ENCODE results near the gene ADAMTS16. TPM values are rescaled to one million over a fixed set of nuclear protein-coding genes. Genes with fewer than 3 reads are reported as not detected.
A peak's percentile ranks its signal among the peaks of the same experiment; 100 is the strongest.

Gene ADAMTS16
- total and polyA plus RNA-seq, 2 experiments from 2014 or later: 2.8 to 15.4 TPM

DNA sequence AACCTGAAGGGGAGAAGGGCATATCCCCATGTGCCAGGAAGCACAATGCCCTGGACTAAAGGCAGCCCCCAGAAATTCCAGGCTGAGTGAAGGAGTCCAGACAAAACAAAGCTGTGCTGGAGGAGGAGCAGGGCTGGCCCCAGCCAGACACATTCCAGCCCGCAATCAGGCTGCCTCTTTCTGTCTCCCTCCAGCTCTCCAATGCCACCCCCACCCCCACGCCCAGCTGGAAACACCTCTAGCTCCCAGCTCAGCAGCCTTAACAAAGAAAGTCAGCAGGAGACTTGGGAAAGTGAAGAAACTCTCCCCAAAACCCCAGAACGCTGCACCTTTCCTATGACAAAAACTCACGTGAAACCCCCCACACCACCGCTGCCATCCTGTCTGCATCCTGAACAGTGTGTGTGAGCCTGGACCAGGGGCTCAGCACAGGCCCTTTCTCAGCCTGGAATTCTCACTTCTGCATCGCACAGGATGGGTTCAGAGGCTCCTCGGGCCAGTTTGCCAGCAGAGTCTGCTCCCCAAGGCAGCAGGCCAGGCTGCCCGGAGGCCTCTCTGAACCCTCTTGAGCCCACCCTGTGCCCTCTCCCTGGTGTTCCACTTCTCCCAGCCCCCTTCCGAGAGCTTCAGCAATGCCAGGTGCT lies 186.1 kb downstream of the ADAMTS16 start:
- peaks cover 5% of the 10 kb centered on the region for H3K9me2 ChIP-seq (ENCODE audit: insufficient read depth)
- H3K27me3 Mint-ChIP-seq (ENCODE audit: insufficient read depth, low read depth, poor library complexity): peaks cover 12% of the 10 kb centered on the region
- H3K27me3 ChIP-seq (ENCODE audit: insufficient read depth): no peaks in the 10 kb centered on the region
- H3K36me3 Mint-ChIP-seq (ENCODE audit: low read depth): peaks cover 10% of the 10 kb centered on the region; the same call in 2 of the 3 replicates
- H3K4me1 Mint-ChIP-seq: peaks cover 40% of the 10 kb centered on the region
- no peaks in the 10 kb centered on the region for H3K79me2 ChIP-seq (replicated peaks; ENCODE audit: insufficient read depth)
- H3K4me2 ChIP-seq: 0 out of 2 replicates have a peak overlapping the region, but pooled peaks have one; percentile 26
- no peaks in the 10 kb centered on the region for H3F3A ChIP-seq (replicated peaks; ENCODE audit: low read depth)
- H3K4me1 ChIP-seq (ENCODE audit: insufficient read depth): peaks cover 29% of the 10 kb centered on the region
- peak overlapping the region; percentile 41; the same call in 1 of the 2 replicates for H3K27ac Mint-ChIP-seq
- TF ChIP-seq, protein P1, sequence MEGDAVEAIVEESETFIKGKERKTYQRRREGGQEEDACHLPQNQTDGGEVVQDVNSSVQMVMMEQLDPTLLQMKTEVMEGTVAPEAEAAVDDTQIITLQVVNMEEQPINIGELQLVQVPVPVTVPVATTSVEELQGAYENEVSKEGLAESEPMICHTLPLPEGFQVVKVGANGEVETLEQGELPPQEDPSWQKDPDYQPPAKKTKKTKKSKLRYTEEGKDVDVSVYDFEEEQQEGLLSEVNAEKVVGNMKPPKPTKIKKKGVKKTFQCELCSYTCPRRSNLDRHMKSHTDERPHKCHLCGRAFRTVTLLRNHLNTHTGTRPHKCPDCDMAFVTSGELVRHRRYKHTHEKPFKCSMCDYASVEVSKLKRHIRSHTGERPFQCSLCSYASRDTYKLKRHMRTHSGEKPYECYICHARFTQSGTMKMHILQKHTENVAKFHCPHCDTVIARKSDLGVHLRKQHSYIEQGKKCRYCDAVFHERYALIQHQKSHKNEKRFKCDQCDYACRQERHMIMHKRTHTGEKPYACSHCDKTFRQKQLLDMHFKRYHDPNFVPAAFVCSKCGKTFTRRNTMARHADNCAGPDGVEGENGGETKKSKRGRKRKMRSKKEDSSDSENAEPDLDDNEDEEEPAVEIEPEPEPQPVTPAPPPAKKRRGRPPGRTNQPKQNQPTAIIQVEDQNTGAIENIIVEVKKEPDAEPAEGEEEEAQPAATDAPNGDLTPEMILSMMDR (conservative IDR thresholded peaks at IDR 0.05; ENCODE audit: low read depth in 2 of 2): no peak
- TF ChIP-seq EZH2 (IDR thresholded peaks at IDR 0.05; ENCODE audit: low read depth, unreplicated experiment): no peak
- TF ChIP-seq, protein P2, sequence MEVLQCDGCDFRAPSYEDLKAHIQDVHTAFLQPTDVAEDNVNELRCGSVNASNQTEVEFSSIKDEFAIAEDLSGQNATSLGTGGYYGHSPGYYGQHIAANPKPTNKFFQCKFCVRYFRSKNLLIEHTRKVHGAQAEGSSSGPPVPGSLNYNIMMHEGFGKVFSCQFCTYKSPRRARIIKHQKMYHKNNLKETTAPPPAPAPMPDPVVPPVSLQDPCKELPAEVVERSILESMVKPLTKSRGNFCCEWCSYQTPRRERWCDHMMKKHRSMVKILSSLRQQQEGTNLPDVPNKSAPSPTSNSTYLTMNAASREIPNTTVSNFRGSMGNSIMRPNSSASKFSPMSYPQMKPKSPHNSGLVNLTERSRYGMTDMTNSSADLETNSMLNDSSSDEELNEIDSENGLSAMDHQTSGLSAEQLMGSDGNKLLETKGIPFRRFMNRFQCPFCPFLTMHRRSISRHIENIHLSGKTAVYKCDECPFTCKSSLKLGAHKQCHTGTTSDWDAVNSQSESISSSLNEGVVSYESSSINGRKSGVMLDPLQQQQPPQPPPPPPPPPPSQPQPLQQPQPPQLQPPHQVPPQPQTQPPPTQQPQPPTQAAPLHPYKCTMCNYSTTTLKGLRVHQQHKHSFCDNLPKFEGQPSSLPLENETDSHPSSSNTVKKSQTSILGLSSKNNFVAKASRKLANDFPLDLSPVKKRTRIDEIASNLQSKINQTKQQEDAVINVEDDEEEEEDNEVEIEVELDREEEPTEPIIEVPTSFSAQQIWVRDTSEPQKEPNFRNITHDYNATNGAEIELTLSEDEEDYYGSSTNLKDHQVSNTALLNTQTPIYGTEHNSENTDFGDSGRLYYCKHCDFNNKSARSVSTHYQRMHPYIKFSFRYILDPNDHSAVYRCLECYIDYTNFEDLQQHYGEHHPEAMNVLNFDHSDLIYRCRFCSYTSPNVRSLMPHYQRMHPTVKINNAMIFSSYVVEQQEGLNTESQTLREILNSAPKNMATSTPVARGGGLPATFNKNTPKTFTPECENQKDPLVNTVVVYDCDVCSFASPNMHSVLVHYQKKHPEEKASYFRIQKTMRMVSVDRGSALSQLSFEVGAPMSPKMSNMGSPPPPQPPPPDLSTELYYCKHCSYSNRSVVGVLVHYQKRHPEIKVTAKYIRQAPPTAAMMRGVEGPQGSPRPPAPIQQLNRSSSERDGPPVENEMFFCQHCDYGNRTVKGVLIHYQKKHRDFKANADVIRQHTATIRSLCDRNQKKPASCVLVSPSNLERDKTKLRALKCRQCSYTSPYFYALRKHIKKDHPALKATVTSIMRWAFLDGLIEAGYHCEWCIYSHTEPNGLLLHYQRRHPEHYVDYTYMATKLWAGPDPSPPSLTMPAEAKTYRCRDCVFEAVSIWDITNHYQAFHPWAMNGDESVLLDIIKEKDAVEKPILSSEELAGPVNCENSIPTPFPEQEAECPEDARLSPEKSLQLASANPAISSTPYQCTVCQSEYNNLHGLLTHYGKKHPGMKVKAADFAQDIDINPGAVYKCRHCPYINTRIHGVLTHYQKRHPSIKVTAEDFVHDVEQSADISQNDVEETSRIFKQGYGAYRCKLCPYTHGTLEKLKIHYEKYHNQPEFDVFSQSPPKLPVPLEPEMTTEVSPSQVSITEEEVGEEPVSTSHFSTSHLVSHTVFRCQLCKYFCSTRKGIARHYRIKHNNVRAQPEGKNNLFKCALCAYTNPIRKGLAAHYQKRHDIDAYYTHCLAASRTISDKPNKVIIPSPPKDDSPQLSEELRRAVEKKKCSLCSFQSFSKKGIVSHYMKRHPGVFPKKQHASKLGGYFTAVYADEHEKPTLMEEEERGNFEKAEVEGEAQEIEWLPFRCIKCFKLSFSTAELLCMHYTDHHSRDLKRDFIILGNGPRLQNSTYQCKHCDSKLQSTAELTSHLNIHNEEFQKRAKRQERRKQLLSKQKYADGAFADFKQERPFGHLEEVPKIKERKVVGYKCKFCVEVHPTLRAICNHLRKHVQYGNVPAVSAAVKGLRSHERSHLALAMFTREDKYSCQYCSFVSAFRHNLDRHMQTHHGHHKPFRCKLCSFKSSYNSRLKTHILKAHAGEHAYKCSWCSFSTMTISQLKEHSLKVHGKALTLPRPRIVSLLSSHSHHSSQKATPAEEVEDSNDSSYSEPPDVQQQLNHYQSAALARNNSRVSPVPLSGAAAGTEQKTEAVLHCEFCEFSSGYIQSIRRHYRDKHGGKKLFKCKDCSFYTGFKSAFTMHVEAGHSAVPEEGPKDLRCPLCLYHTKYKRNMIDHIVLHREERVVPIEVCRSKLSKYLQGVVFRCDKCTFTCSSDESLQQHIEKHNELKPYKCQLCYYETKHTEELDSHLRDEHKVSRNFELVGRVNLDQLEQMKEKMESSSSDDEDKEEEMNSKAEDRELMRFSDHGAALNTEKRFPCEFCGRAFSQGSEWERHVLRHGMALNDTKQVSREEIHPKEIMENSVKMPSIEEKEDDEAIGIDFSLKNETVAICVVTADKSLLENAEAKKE (CRISPR knock-in tag; IDR thresholded peaks at IDR 0.05): no peak
- TF ChIP-seq, protein P3, sequence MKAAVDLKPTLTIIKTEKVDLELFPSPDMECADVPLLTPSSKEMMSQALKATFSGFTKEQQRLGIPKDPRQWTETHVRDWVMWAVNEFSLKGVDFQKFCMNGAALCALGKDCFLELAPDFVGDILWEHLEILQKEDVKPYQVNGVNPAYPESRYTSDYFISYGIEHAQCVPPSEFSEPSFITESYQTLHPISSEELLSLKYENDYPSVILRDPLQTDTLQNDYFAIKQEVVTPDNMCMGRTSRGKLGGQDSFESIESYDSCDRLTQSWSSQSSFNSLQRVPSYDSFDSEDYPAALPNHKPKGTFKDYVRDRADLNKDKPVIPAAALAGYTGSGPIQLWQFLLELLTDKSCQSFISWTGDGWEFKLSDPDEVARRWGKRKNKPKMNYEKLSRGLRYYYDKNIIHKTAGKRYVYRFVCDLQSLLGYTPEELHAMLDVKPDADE (IDR thresholded peaks at IDR 0.05): no peak
- no peak for TF ChIP-seq EZH2phosphoT487 (IDR thresholded peaks at IDR 0.05; ENCODE audit: unreplicated experiment)
- no peak for TF ChIP-seq POLR2AphosphoS5 (IDR thresholded peaks at IDR 0.05; ENCODE audit: low read depth)
- DNase-seq (ENCODE audit: low spot score): peak; percentile 43
- H3K27ac ChIP-seq (ENCODE audit: low read depth): no peak overlapping the region
- peak; percentile 89 for ATAC-seq
- no peaks in the 10 kb centered on the region; the same call in 1 of the 2 replicates for H3K36me3 ChIP-seq (ENCODE audit: insufficient read depth)
- H4K20me1 ChIP-seq (replicated peaks; ENCODE audit: insufficient read depth): no peaks in the 10 kb centered on the region; the same call in 1 of the 2 replicates
- H2AFZ ChIP-seq: 0 out of 2 replicates have a peak overlapping the region, but pooled peaks have one; percentile 28
- H3K4me3 ChIP-seq: no peak overlapping the region
- H3K9me3 Mint-ChIP-seq: no peaks in the 10 kb centered on the region; the same call in 1 of the 3 replicates
- H3K4me3 Mint-ChIP-seq: no peak overlapping the region; the same call in 2 of the 3 replicates
